ENCODE data around the gene TP53AIP1.

The TP53AIP1 gene

DNA sequence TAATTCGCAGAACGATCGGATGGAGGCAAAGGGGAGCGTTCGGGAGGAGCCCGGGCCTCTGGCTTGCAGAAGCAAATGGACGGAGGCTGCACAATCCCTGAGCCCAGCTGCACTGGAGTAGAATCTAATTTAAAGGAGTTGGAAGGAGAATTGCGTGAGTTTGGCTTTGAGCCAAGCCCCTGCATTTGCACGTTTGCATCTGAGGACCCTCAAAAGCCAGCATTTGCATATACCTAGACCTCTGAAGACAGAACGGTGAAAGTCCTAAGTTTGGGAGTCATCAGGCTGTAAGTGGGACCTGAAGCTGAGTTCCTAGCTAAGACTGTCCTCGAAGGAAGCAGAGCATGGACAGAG is 15.6 kb downstream of the TP53AIP1 start:
- TF ChIP-seq CTCF (IDR thresholded peaks at IDR 0.05): no peak
- Histone ChIP-seq H3K4me3 (no peak overlapping the region), H3K27ac (no peak overlapping the region)
- no peak for DNase-seq (ENCODE audit: low spot score)

DNA sequence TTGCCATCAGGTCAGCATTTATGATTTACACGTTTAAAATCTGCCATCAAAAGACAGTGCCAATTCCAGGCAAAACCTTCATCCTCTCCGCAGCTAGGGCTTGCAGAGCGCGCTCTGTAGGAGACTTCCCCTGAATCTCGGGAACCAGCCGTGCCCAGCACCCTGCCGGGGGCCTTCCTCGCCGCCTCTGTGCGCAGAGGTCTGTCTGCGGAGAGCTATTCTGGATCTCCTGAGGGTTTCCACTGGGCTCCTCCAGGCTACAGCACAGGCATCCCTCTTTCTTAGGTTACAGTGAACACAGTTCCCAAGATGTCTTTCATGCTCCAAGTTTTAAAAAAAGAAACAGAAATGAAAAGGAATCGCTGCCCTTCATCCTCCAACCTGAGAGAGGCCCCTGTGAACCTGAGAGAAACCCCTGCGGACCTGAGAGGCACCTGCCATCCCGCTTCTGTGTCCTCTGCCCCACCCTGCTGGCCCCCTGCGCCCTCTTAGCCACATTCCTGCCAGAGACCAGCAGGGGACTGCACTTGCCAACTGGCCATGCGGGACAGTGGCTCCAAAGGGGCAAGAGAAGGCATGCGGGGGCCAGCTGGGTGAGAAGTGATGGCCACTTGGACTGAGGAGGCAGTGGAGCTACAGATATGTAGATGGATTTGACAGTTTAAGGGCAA is 16.1 kb downstream of the TP53AIP1 start:
- Histone ChIP-seq H3K4me3 (no peak overlapping the region), H3K27ac (no peak overlapping the region)
- no peak for DNase-seq (ENCODE audit: low spot score)
- TF ChIP-seq CTCF (IDR thresholded peaks at IDR 0.05): no peak

DNA sequence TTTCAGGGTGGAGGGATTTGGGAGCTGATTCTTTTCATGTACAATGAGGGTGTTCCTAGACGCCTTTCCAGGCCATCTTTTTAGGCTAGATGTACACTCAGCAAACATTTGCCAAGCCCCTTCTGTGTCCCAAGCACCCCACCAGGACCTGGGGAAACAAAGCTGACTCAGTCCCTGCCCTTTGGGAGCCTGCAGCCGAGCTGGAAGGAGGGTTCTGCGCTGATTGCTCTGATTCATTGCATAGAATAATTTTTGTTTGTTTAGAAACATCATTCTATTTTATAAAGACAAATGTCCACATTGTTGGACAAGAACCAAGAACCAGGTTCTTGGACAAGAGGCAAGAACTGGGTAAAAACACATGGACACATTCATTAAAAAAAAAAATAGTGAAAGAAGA is 16.7 kb downstream of the TP53AIP1 start:
- H3K4me3 ChIP-seq: no peak overlapping the region
- no peak for TF ChIP-seq CTCF (IDR thresholded peaks at IDR 0.05)

DNA sequence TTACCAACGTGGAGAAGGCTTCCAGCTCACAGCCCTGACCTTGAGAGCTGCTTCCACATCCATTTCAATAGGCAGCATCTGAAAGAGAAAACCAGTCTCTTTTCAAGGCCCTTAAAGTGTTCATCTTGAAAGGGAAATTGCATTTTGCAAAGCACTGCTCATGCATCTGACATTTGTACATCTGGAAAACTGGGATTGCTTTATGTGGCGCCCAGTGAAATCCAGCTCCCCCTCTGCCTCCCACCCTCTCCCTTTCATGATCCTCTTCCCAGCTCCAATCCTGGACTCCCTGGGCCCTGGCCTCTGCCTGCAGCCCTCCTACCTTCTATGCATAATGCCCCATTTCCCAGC is 17.4 kb downstream of the TP53AIP1 start:
- DNase-seq (ENCODE audit: low spot score): no peak
- no peak for TF ChIP-seq CTCF (IDR thresholded peaks at IDR 0.05)
- Histone ChIP-seq H3K27ac (no peak overlapping the region), H3K4me3 (no peak overlapping the region)

More for the DNA sequence above, 16.7 kb downstream of the TP53AIP1 start:
- DNase-seq (ENCODE audit: low spot score): no peak
- no peak overlapping the region for H3K27ac ChIP-seq

- TF ChIP-seq CTCF (IDR thresholded peaks at IDR 0.05): no peak
- H3K27ac ChIP-seq: no peak overlapping the region
- H3K4me3 ChIP-seq: no peak overlapping the region
- DNase-seq (ENCODE audit: low spot score): no peak
Observed at GRCh38 chr11:128924510-128925249, 18.0 kb downstream of the TP53AIP1 start.

GRCh38 chr11:128924104-128924503 is 18.6 kb downstream of the TP53AIP1 start:
- no peak for DNase-seq (ENCODE audit: low spot score)
- Histone ChIP-seq H3K27ac (no peak overlapping the region), H3K4me3 (no peak overlapping the region)
- no peak for TF ChIP-seq CTCF (IDR thresholded peaks at IDR 0.05)

DNA sequence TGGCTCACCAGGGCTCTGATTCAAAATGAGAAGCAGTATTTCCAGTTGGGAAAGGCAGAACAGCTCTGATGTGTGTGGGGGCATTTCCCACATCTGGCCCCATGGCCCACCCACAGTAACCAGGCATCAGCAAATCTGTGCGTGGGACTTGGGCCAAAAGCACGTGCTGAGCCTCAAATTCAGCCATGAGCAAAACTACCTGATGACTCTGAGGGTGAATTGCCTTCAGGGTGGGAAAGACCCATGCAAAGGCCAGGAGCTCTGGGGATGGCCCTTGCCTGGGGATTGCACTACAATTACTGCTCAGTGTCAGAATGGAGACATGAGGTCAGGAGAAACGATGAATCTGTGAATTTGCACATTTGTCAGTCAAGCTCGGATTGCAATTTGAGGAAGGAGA is 20.9 kb downstream of the TP53AIP1 start:
- no peak for TF ChIP-seq CTCF (IDR thresholded peaks at IDR 0.05)
- Histone ChIP-seq H3K27ac (no peak overlapping the region), H3K4me3 (no peak overlapping the region)
- no peak for DNase-seq (ENCODE audit: low spot score)
